NCI-H2081 (cell line): ENCODE measurements around the gene FFAR3.

Source experiments
- DNase-seq, 2 experiments: peaks; one replicate each; lab custom pipeline; 2025; lab: John Stamatoyannopoulos, UW

Gene FFAR3

GRCh38 chr19:35330475-35330874 is 27.8 kb upstream of the FFAR3 start:
- no peak for DNase-seq

GRCh38 chr19:35331551-35332214 is 26.6 kb upstream of the FFAR3 start:
- DNase-seq = no peak

- no peak for DNase-seq
These were observed 25.4 kb upstream of the FFAR3 start for GRCh38 chr19:35332817-35333216.

GRCh38 chr19:35334144-35334753 is 24.0 kb upstream of the FFAR3 start:
- DNase-seq = no peak

- no peak for DNase-seq
These were observed 21.9 kb upstream of the FFAR3 start for GRCh38 chr19:35336166-35336955.

GRCh38 chr19:35337097-35337983 is 20.9 kb upstream of the FFAR3 start:
- no peak for DNase-seq

- DNase-seq = no peak
These were observed 20.3 kb upstream of the FFAR3 start for GRCh38 chr19:35337984-35338296.

GRCh38 chr19:35340431-35340830 is 17.8 kb upstream of the FFAR3 start:
- DNase-seq = no peak

GRCh38 chr19:35341006-35341405 is 17.3 kb upstream of the FFAR3 start:
- no peak for DNase-seq

- DNase-seq = no peak
These were observed 16.6 kb upstream of the FFAR3 start for GRCh38 chr19:35341565-35342225.

GRCh38 chr19:35342430-35342829 is 15.8 kb upstream of the FFAR3 start:
- no peak for DNase-seq

- no peak for DNase-seq
These were observed 13.7 kb upstream of the FFAR3 start for GRCh38 chr19:35344511-35345031.

GRCh38 chr19:35345671-35346111 is 12.6 kb upstream of the FFAR3 start:
- no peak for DNase-seq

- no peak for DNase-seq
These were observed 11.8 kb upstream of the FFAR3 start for GRCh38 chr19:35346193-35347052.

- DNase-seq = no peak
These were observed 10.9 kb upstream of the FFAR3 start, which contains the start of gene FFAR1 for GRCh38 chr19:35347171-35347929. TSS of gene FFAR1 (plus strand) at chr19:35347902. CDS start at chr19:35351552, 3,650 bp downstream.

GRCh38 chr19:35347930-35348298 is 10.3 kb upstream of the FFAR3 start:
- no peak for DNase-seq

GRCh38 chr19:35348911-35349611 is 9.2 kb upstream of the FFAR3 start:
- no peak for DNase-seq

GRCh38 chr19:35349614-35350521 is 8.4 kb upstream of the FFAR3 start:
- DNase-seq = no peak
